ENCODE data around the gene ADAMTSL1.

ADAMTSL1 gene

GRCh38 chr9:18437315-18438201 is 36.4 kb upstream of the ADAMTSL1 start:
- DNase-seq (ENCODE audit: low read depth), result no peak
- TF ChIP-seq, protein P1, sequence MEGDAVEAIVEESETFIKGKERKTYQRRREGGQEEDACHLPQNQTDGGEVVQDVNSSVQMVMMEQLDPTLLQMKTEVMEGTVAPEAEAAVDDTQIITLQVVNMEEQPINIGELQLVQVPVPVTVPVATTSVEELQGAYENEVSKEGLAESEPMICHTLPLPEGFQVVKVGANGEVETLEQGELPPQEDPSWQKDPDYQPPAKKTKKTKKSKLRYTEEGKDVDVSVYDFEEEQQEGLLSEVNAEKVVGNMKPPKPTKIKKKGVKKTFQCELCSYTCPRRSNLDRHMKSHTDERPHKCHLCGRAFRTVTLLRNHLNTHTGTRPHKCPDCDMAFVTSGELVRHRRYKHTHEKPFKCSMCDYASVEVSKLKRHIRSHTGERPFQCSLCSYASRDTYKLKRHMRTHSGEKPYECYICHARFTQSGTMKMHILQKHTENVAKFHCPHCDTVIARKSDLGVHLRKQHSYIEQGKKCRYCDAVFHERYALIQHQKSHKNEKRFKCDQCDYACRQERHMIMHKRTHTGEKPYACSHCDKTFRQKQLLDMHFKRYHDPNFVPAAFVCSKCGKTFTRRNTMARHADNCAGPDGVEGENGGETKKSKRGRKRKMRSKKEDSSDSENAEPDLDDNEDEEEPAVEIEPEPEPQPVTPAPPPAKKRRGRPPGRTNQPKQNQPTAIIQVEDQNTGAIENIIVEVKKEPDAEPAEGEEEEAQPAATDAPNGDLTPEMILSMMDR (IDR thresholded peaks at IDR 0.05; ENCODE audit: insufficient read depth, low read depth, low read length, missing control alignments), result no peak
- no peak overlapping the region for H3K4me3 ChIP-seq (ENCODE audit: low read length)

- TF ChIP-seq, protein P1 (IDR thresholded peaks at IDR 0.05; ENCODE audit: insufficient read depth, low read depth, low read length, missing control alignments), result peak; percentile 7
- DNase-seq (ENCODE audit: low read depth), result peak; percentile 21
- peak overlapping the region; percentile 19 for H3K4me3 ChIP-seq (ENCODE audit: low read length)
Measured at GRCh38 chr9:18438300-18438925, 35.5 kb upstream of the ADAMTSL1 start.

GRCh38 chr9:18438951-18439350 is 35.0 kb upstream of the ADAMTSL1 start:
- TF ChIP-seq, protein P1 (IDR thresholded peaks at IDR 0.05; ENCODE audit: insufficient read depth, low read depth, low read length, missing control alignments), result no peak
- peak overlapping the region; percentile 19 for H3K4me3 ChIP-seq (ENCODE audit: low read length)
- no peak for DNase-seq (ENCODE audit: low read depth)

DNA sequence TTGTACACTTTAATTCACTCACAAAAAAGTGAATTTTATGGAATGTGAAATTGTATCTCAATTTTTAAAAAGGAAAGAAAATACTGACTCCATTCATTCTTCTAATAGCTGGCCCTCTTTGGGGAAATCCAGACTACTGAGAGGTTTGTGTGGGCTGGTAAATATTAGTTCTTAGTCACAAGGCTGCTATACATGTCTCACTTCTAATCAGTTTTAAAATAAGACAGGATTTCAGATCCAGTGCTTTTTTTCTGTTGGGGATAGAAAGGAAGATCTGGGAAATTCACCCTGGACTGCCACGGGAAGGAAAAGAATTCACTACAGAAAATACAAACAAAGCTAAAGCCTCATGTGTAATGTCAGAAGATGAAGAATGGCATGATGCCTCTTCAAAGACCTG is 32.7 kb upstream of the ADAMTSL1 start:
- DNase-seq (ENCODE audit: low read depth), result no peak
- no peak overlapping the region for H3K4me3 ChIP-seq (ENCODE audit: low read length)
- TF ChIP-seq, protein P1 (IDR thresholded peaks at IDR 0.05; ENCODE audit: insufficient read depth, low read depth, low read length, missing control alignments), result no peak

GRCh38 chr9:18442629-18443491 is 31.1 kb upstream of the ADAMTSL1 start:
- DNase-seq (ENCODE audit: low read depth), result peak; percentile 88

GRCh38 chr9:18447131-18447530 is 26.8 kb upstream of the ADAMTSL1 start:
- DNase-seq (ENCODE audit: low read depth), result peak; percentile 14
- no peak overlapping the region for H3K4me3 ChIP-seq (ENCODE audit: low read length)

More at GRCh38 chr9:18442629-18443491, 31.1 kb upstream of the ADAMTSL1 start:
- H3K4me3 ChIP-seq (ENCODE audit: low read length), result no peak overlapping the region
- TF ChIP-seq, protein P1 (IDR thresholded peaks at IDR 0.05; ENCODE audit: insufficient read depth, low read depth, low read length, missing control alignments), result peak; percentile 93

More at GRCh38 chr9:18447131-18447530, 26.8 kb upstream of the ADAMTSL1 start:
- TF ChIP-seq, protein P1 (IDR thresholded peaks at IDR 0.05; ENCODE audit: insufficient read depth, low read depth, low read length, missing control alignments), result no peak
